NCI-H146 treated with DMSO at 0.1 percent for 48 hours (cell line): ENCODE results near the gene MMP11.
"Not testable (repeated sequence)": the region's sequence is repeated elsewhere in the genome, so short reads cannot be mapped to it uniquely, and the experiment has no call there.

Source experiments
- DNase-seq: peaks from one replicate; lab custom pipeline; 2025; ENCODE audit not compliant: unreplicated experiment; lab: John Stamatoyannopoulos, UW

Gene MMP11

GRCh38 chr22:23772649-23773473 is at the start of gene MMP11:
Gene MMP11, plus strand, starts transcription at chr22:23772849. Its CDS starts 22 bp downstream, at chr22:23772871.
- DNase-seq = peak; percentile 72

- not testable (repeated sequence) for DNase-seq
Observed at GRCh38 chr22:23728108-23728507, 44.5 kb upstream of the MMP11 start.

- DNase-seq = no peak
Observed at GRCh38 chr22:23737696-23738095, 35.0 kb upstream of the MMP11 start.

GRCh38 chr22:23742505-23743264 is 30.0 kb upstream of the MMP11 start:
- DNase-seq = no peak

GRCh38 chr22:23743303-23743705 is 29.3 kb upstream of the MMP11 start:
- no peak for DNase-seq

- no peak for DNase-seq
Observed at GRCh38 chr22:23744001-23744400, 28.6 kb upstream of the MMP11 start.

GRCh38 chr22:23744485-23744884 is 28.2 kb upstream of the MMP11 start:
- DNase-seq = no peak

GRCh38 chr22:23745791-23746190 is 26.9 kb upstream of the MMP11 start:
- no peak for DNase-seq

- no peak for DNase-seq
Observed at GRCh38 chr22:23749841-23750301, 22.8 kb upstream of the MMP11 start.

GRCh38 chr22:23750367-23750713 is 22.3 kb upstream of the MMP11 start:
- DNase-seq = no peak

- DNase-seq = peak; percentile 64
Observed at GRCh38 chr22:23750714-23751440, 21.8 kb upstream of the MMP11 start, which contains the start of gene ZNF70. Gene ZNF70, minus strand, starts transcription at chr22:23751112. Its CDS starts 5,972 bp downstream, at chr22:23745140.

- no peak for DNase-seq
Observed at GRCh38 chr22:23751441-23751996, 21.1 kb upstream of the MMP11 start.

- DNase-seq = peak; percentile 9
Observed at GRCh38 chr22:23752090-23752691, 20.5 kb upstream of the MMP11 start.

GRCh38 chr22:23752750-23753149 is 19.9 kb upstream of the MMP11 start:
- no peak for DNase-seq

- DNase-seq = no peak
Observed at GRCh38 chr22:23753385-23753784, 19.3 kb upstream of the MMP11 start.

GRCh38 chr22:23754220-23754919 is 18.3 kb upstream of the MMP11 start, which contains the start of gene VPREB3:
Gene VPREB3, minus strand, starts transcription at chr22:23754425. Its CDS starts 62 bp downstream, at chr22:23754363.
- DNase-seq = no peak

GRCh38 chr22:23754980-23755636 is 17.5 kb upstream of the MMP11 start:
- DNase-seq = no peak

GRCh38 chr22:23755711-23756110 is 16.9 kb upstream of the MMP11 start:
- no peak for DNase-seq

GRCh38 chr22:23756891-23757290 is 15.8 kb upstream of the MMP11 start:
- DNase-seq = no peak
